Muscle of leg (tissue), 16 donors: ENCODE data around the gene DENND5A. TPM values are rescaled to one million over a fixed set of nuclear protein-coding genes. Genes with fewer than 3 reads are reported as not detected.

Experiments
- DNase-seq: peaks from one replicate; pipeline ENCODE4 v3.0.0; 2013
- H3K27ac ChIP-seq: one replicate; pipeline ENCODE4 v1.5.1; 2013; ENCODE audit warnings: mild to moderate bottlenecking, low read length, control low read depth
- H3K27me3 ChIP-seq: one replicate; pipeline ENCODE4 v1.6.1; 2013; ENCODE audit warnings: low read length; ENCODE audit not compliant: control insufficient read depth, insufficient read depth
- H3K36me3 ChIP-seq: one replicate; pipeline ENCODE4 v1.6.1; 2013; ENCODE audit warnings: low read length; ENCODE audit not compliant: control insufficient read depth, insufficient read depth
- H3K4me1 ChIP-seq: one replicate; pipeline ENCODE4 v1.6.1; 2013; ENCODE audit warnings: low read length; ENCODE audit not compliant: control insufficient read depth, insufficient read depth
- H3K4me3 ChIP-seq: one replicate; pipeline ENCODE4 v1.5.1; 2013; ENCODE audit warnings: low read length, control low read depth
- H3K9me3 ChIP-seq: replicated peaks from 2 replicates; pipeline ENCODE4 v1.6.1; 2013; ENCODE audit warnings: low read depth, low read length; ENCODE audit not compliant: control insufficient read depth
- WGBS: methylation state at CpG from one replicate; pipeline ENCODE4 v1.1.5; 2013; ENCODE audit warnings: missing lambda C conversion rate; ENCODE audit not compliant: insufficient coverage; 5-methylcytosine and 5-hydroxymethylcytosine counted together
- long read RNA-seq, 11 donors: transcript quantifications; one replicate each; lab custom pipeline, GENCODE V29; 2026
- polyA plus RNA-seq, 8 donors: library from polyadenylated mRNA; unstranded; fragments of 120-200 nt; gene quantifications; one replicate each; pipeline versions ENCODE4 v1.2.1 to v1.2.3, GENCODE V29; 2013; ENCODE audit warnings: inconsistent platforms in 1 of 8, low replicate concordance in 1 of 8; ENCODE audit not compliant: insufficient read length in 8 of 8, insufficient read depth in 1 of 8
- total RNA-seq: library from RNA; stranded (reverse); fragments of 120-200 nt; gene quantifications from one replicate; pipeline ENCODE4 v1.2.4, GENCODE V29; 2013

Gene DENND5A
- total RNA-seq (65.1 TPM), polyA plus RNA-seq (10 to 100 TPM; 49.7 to 93.0 (median 73.1) TPM)
- long read RNA-seq, donor 1 = 0 reads
- long read RNA-seq, donor 2 = 0 reads
- long read RNA-seq, donor 3 = 0 reads
- long read RNA-seq, donor 4 = 0 reads
- long read RNA-seq, donor 5, full-length matches to known transcripts = 3 of 34 reads
- long read RNA-seq, donor 5, partial matches to known transcripts = 31 of 34 reads
- long read RNA-seq, donor 5, other reads (novel, unspliced or antisense) = 0 of 34 reads
- long read RNA-seq, donor 6, full-length matches to known transcripts = 2 of 2 reads
- long read RNA-seq, donor 6, partial matches to known transcripts = 0 of 2 reads
- long read RNA-seq, donor 6, other reads (novel, unspliced or antisense) = 0 of 2 reads
- long read RNA-seq, donor 7 = 0 reads
- long read RNA-seq, donor 8, full-length matches to known transcripts = 2 of 9 reads
- long read RNA-seq, donor 8, partial matches to known transcripts = 7 of 9 reads
- long read RNA-seq, donor 8, other reads (novel, unspliced or antisense) = 0 of 9 reads
- long read RNA-seq, donor 9 = 0 reads
- long read RNA-seq, donor 10, full-length matches to known transcripts = 3 of 3 reads
- long read RNA-seq, donor 10, partial matches to known transcripts = 0 of 3 reads
- long read RNA-seq, donor 10, other reads (novel, unspliced or antisense) = 0 of 3 reads
- long read RNA-seq, donor 11, full-length matches to known transcripts = 2 of 8 reads
- long read RNA-seq, donor 11, partial matches to known transcripts = 6 of 8 reads
- long read RNA-seq, donor 11, other reads (novel, unspliced or antisense) = 0 of 8 reads

- 0% methylated on average over 38 of the region's 63 CpGs for WGBS
- Histone ChIP-seq H3K27ac (peak within 1 kb of the TSS; percentile 99), H3K4me1 (peaks cover 19% of the 10 kb centered on the region), H3K27me3 (no peaks in the 10 kb centered on the region), H3K36me3 (no peaks in the 10 kb centered on the region), H3K4me3 (peak within 1 kb of the TSS; percentile 99), H3K9me3 (no peaks in the 10 kb centered on the region)
- DNase-seq = peak; percentile 96
Observed at GRCh38 chr11:9265211-9266131, at the start of gene DENND5A. DENND5A (minus strand) TSS chr11:9265350; CDS start chr11:9265069, 281 bp downstream.

GRCh38 chr11:9314291-9315077, 49.3 kb upstream of the DENND5A start, which contains the start of gene TMEM41B:
TMEM41B (minus strand) TSS chr11:9314593; CDS start chr11:9314441, 152 bp downstream.
- Histone ChIP-seq H3K4me1 (peaks cover 8% of the 10 kb centered on the region), H3K9me3 (no peaks in the 10 kb centered on the region), H3K4me3 (peak within 1 kb of the TSS; percentile 99), H3K36me3 (no peaks in the 10 kb centered on the region), H3K27ac (peak within 1 kb of the TSS; percentile 95), H3K27me3 (peaks cover 12% of the 10 kb centered on the region)
- under 1% methylated on average over 68 of the region's 71 CpGs for whole genome bisulfite sequencing
- peak; percentile 99 for DNase-seq

- WGBS = under 1% methylated on average over 24 of the region's 27 CpGs
- H3K27me3 ChIP-seq = peaks cover 12% of the 10 kb centered on the region
Observed at GRCh38 chr11:9313648-9314290, 48.6 kb upstream of the DENND5A start.

GRCh38 chr11:9310485-9311090, 45.4 kb upstream of the DENND5A start:
- no CpG with 5 or more reads among the region's 3 CpGs for WGBS
- Histone ChIP-seq H3K4me3 (no peak overlapping the region), H3K36me3 (no peaks in the 10 kb centered on the region), H3K9me3 (no peaks in the 10 kb centered on the region), H3K27ac (no peak overlapping the region), H3K4me1 (peaks cover 8% of the 10 kb centered on the region), H3K27me3 (peaks cover 2% of the 10 kb centered on the region)
- peak; percentile 33 for DNase-seq

More at GRCh38 chr11:9313648-9314290, 48.6 kb upstream of the DENND5A start:
- Histone ChIP-seq H3K27ac (peak overlapping the region; percentile 92), H3K4me1 (peaks cover 8% of the 10 kb centered on the region), H3K9me3 (no peaks in the 10 kb centered on the region), H3K36me3 (no peaks in the 10 kb centered on the region), H3K4me3 (peak overlapping the region; percentile 99)
- DNase-seq = peak; percentile 18

GRCh38 chr11:9304178-9304577, 39.0 kb upstream of the DENND5A start:
- no peaks in the 10 kb centered on the region for H3K4me1 ChIP-seq
- DNase-seq = no peak
- H3K27me3 ChIP-seq = no peaks in the 10 kb centered on the region
- H3K9me3 ChIP-seq = no peaks in the 10 kb centered on the region
- WGBS = no CpG with 5 or more reads among the region's 3 CpGs
- H3K36me3 ChIP-seq = no peaks in the 10 kb centered on the region
- no peak overlapping the region for H3K4me3 ChIP-seq
- H3K27ac ChIP-seq = no peak overlapping the region

GRCh38 chr11:9302448-9302847, 37.3 kb upstream of the DENND5A start:
- H3K4me3 ChIP-seq = no peak overlapping the region
- H3K36me3 ChIP-seq = peaks cover 6% of the 10 kb centered on the region
- H3K27me3 ChIP-seq = no peaks in the 10 kb centered on the region
- no peaks in the 10 kb centered on the region for H3K9me3 ChIP-seq
- DNase-seq = no peak
- no CpG with 5 or more reads among the region's 3 CpGs for WGBS
- no peak overlapping the region for H3K27ac ChIP-seq
- H3K4me1 ChIP-seq = no peaks in the 10 kb centered on the region

GRCh38 chr11:9301720-9302119, 36.6 kb upstream of the DENND5A start:
- Histone ChIP-seq H3K4me3 (no peak overlapping the region), H3K36me3 (peaks cover 12% of the 10 kb centered on the region), H3K27me3 (no peaks in the 10 kb centered on the region), H3K9me3 (no peaks in the 10 kb centered on the region), H3K4me1 (no peaks in the 10 kb centered on the region), H3K27ac (no peak overlapping the region)
- WGBS = 79% methylated on average over 2 of the region's 10 CpGs
- no peak for DNase-seq

- 90% methylated on average over 2 of the region's 7 CpGs for WGBS
Observed at GRCh38 chr11:9293646-9294045, 28.5 kb upstream of the DENND5A start.

More at GRCh38 chr11:9293646-9294045, 28.5 kb upstream of the DENND5A start:
- H3K36me3 ChIP-seq = peaks cover 30% of the 10 kb centered on the region
- H3K27me3 ChIP-seq = no peaks in the 10 kb centered on the region
- no peak overlapping the region for H3K4me3 ChIP-seq
- H3K27ac ChIP-seq = no peak overlapping the region
- no peaks in the 10 kb centered on the region for H3K9me3 ChIP-seq
- no peak for DNase-seq
- H3K4me1 ChIP-seq = no peaks in the 10 kb centered on the region
